Activated T-cell treated with anti-CD3 and anti-CD28 coated beads for 1 hour (primary cell): Measurements from ENCODE around the gene ULK4.
"Not testable (repeated sequence)": the region's sequence is repeated elsewhere in the genome, so short reads cannot be mapped to it uniquely, and the experiment has no call there.

Experiments
- DNase-seq: peaks from one replicate; pipeline ENCODE4 v3.0.0-alpha.2; 2020; ENCODE audit warnings: low read depth

Gene ULK4

GRCh38 chr3:41960826-41961750 is 815 bp downstream of the ULK4 start:
- DNase-seq: peak; percentile 34

- DNase-seq: no peak
Measured at GRCh38 chr3:41956574-41956973, 5.3 kb downstream of the ULK4 start.

GRCh38 chr3:41955192-41955591 is 6.7 kb downstream of the ULK4 start:
- no peak for DNase-seq

GRCh38 chr3:41943311-41943843 is 18.5 kb downstream of the ULK4 start:
- DNase-seq: no peak

GRCh38 chr3:41940393-41940792 is 21.5 kb downstream of the ULK4 start:
- no peak for DNase-seq

GRCh38 chr3:41936384-41936783 is 25.5 kb downstream of the ULK4 start:
- no peak for DNase-seq

GRCh38 chr3:41933154-41933676 is 28.7 kb downstream of the ULK4 start:
- DNase-seq: no peak

- DNase-seq: no peak
Measured at GRCh38 chr3:41932464-41932863, 29.4 kb downstream of the ULK4 start.

- DNase-seq: no peak
Measured at GRCh38 chr3:41920406-41920965, 41.4 kb downstream of the ULK4 start.

- DNase-seq: no peak
Measured at GRCh38 chr3:41915353-41915752, 46.5 kb downstream of the ULK4 start.

- no peak for DNase-seq
Measured at GRCh38 chr3:41912280-41912679, 49.6 kb downstream of the ULK4 start.

- DNase-seq: no peak
Measured at GRCh38 chr3:41907330-41908073, 54.4 kb downstream of the ULK4 start.

GRCh38 chr3:41900265-41900664 is 61.6 kb downstream of the ULK4 start:
- no peak for DNase-seq

GRCh38 chr3:41898631-41899030 is 63.3 kb downstream of the ULK4 start:
- DNase-seq: no peak

GRCh38 chr3:41893977-41894376 is 67.9 kb downstream of the ULK4 start:
- no peak for DNase-seq

GRCh38 chr3:41888368-41889076 is 73.4 kb downstream of the ULK4 start:
- DNase-seq: no peak

GRCh38 chr3:41882956-41883355 is 78.9 kb downstream of the ULK4 start:
- no peak for DNase-seq

GRCh38 chr3:41881233-41881821 is 80.6 kb downstream of the ULK4 start:
- no peak for DNase-seq

GRCh38 chr3:41880387-41880786 is 81.5 kb downstream of the ULK4 start:
- DNase-seq: no peak

GRCh38 chr3:41877741-41878140 is 84.2 kb downstream of the ULK4 start:
- DNase-seq: not testable (repeated sequence)

- no peak for DNase-seq
Measured at GRCh38 chr3:41874022-41874421, 87.9 kb downstream of the ULK4 start.
